Measurements from ENCODE around the gene OTUB1.

OTUB1 gene

DNA sequence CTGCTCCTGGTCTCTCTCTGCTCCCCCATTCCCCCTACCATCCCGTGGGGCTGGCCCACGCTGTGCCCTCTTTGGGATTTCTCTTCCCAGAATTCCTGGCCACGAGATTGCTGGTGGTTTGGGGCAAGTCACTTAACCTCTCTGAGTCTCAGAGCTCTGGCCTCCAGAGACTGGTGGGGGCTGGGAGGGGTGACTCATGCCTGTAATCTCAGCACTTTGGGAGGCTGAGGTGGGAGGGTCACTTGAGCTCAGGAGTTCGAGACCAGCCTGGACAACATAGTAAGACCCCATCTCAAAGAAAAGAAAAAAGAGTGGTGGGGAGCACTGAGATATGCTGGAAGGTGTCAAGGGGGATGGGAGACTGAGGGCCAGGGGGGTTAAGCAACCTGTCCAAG is 18.3 kb downstream of the OTUB1 start:
- H3K4me1 ChIP-seq (ENCODE audit: control insufficient read depth, insufficient read depth, low read length, poor library complexity, severe bottlenecking) = peaks cover 15% of the 10 kb centered on the region
- no peaks in the 10 kb centered on the region for H3K27me3 ChIP-seq (replicated peaks; ENCODE audit: control insufficient read depth, insufficient read depth, low read length, poor library complexity, severe bottlenecking)
- no peak overlapping the region for H3K4me3 ChIP-seq (ENCODE audit: insufficient read depth, low read depth, low read length, poor library complexity, severe bottlenecking)

DNA sequence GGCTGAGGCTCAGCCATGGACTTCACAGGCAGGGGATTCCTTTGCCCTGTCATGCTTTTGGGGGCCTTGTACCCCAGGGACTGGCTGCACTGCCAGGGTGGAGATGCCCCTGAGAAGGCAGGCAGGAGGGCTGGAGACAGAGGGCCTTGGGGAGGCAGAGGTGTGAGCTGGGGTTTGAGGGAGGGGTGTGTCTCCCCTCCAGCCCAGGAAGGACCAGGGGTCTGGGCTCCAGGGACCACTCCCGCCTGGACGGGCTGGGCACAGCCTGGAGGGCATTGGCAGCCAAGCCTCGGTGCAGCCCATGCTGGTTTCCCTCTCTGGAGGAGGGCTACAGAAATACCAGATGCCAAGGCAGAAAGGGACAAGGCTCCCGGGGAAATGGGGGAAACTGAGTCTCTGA is 19.5 kb downstream of the OTUB1 start:
- Histone ChIP-seq H3K36me3 (ENCODE audit: control insufficient read depth, insufficient read depth, low read length) (no peaks in the 10 kb centered on the region), H3K27me3 (replicated peaks; ENCODE audit: control insufficient read depth, insufficient read depth, low read length, poor library complexity, severe bottlenecking) (no peaks in the 10 kb centered on the region), H3K9me3 (ENCODE audit: control insufficient read depth, low read length) (no peaks in the 10 kb centered on the region), H3K27ac (ENCODE audit: insufficient read depth, low read length, poor library complexity, severe bottlenecking) (no peak overlapping the region), H3K4me3 (ENCODE audit: insufficient read depth, low read depth, low read length, poor library complexity, severe bottlenecking) (no peak overlapping the region), H3K4me1 (ENCODE audit: control insufficient read depth, insufficient read depth, low read length, poor library complexity, severe bottlenecking) (peaks cover 7% of the 10 kb centered on the region)
- no peak for DNase-seq

More for the DNA sequence above, 18.3 kb downstream of the OTUB1 start:
- H3K9me3 ChIP-seq (ENCODE audit: control insufficient read depth, low read length) = no peaks in the 10 kb centered on the region
- DNase-seq = no peak
- H3K36me3 ChIP-seq (ENCODE audit: control insufficient read depth, insufficient read depth, low read length) = no peaks in the 10 kb centered on the region
- H3K27ac ChIP-seq (ENCODE audit: insufficient read depth, low read length, poor library complexity, severe bottlenecking) = no peak overlapping the region

DNA sequence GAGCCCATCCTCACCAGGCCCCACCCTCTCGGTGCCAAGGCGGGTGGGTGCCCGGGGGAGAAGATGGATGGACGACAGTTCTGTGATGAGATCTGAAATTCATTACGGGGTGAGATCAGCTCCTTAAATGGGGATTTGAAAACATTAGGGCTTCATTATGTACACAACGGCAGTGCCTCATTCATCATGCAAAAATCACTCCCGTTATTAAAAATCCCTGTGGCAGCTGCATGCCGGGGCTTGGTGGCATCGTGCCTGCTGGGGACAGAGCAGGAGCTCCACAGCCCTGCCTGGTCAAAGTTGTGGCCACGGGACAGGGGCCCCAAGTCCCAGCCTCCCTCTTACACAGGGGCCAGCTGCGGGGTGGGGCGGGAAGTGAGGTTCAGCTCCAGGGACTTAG is 20.2 kb downstream of the OTUB1 start:
- DNase-seq = no peak
- Histone ChIP-seq H3K9me3 (ENCODE audit: control insufficient read depth, low read length) (no peaks in the 10 kb centered on the region), H3K27me3 (replicated peaks; ENCODE audit: control insufficient read depth, insufficient read depth, low read length, poor library complexity, severe bottlenecking) (no peaks in the 10 kb centered on the region), H3K4me3 (ENCODE audit: insufficient read depth, low read depth, low read length, poor library complexity, severe bottlenecking) (no peak overlapping the region), H3K4me1 (ENCODE audit: control insufficient read depth, insufficient read depth, low read length, poor library complexity, severe bottlenecking) (peaks cover 7% of the 10 kb centered on the region), H3K36me3 (ENCODE audit: control insufficient read depth, insufficient read depth, low read length) (no peaks in the 10 kb centered on the region), H3K27ac (ENCODE audit: insufficient read depth, low read length, poor library complexity, severe bottlenecking) (no peak overlapping the region)

DNA sequence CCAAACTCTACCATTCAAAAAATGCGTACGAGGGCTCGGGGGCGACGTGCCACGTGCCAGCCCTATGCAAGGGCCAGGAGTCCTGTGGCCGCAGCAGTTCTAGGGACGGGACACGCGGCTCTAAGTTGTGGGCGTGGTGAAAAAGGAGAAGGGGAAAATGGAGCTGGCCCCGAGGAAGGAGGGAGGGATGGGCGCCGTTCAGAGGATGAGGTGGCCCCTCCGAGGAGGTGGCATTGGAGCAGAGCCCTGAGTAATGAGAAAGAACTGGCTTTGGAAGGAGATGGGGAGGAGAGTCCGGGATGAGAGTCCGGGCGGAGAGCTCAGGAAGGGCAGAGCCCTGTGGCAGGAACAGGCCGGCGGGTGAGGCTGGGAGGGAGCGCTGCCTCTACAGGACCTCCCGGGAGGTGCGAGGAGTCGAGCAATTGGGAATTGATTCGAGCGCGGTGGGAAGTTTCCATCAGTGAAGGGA is 21.0 kb downstream of the OTUB1 start:
- no peak for DNase-seq
- Histone ChIP-seq H3K27me3 (replicated peaks; ENCODE audit: control insufficient read depth, insufficient read depth, low read length, poor library complexity, severe bottlenecking) (no peaks in the 10 kb centered on the region), H3K27ac (ENCODE audit: insufficient read depth, low read length, poor library complexity, severe bottlenecking) (no peak overlapping the region), H3K9me3 (ENCODE audit: control insufficient read depth, low read length) (no peaks in the 10 kb centered on the region), H3K4me3 (ENCODE audit: insufficient read depth, low read depth, low read length, poor library complexity, severe bottlenecking) (no peak overlapping the region), H3K36me3 (ENCODE audit: control insufficient read depth, insufficient read depth, low read length) (no peaks in the 10 kb centered on the region), H3K4me1 (ENCODE audit: control insufficient read depth, insufficient read depth, low read length, poor library complexity, severe bottlenecking) (peaks cover 7% of the 10 kb centered on the region)

DNA sequence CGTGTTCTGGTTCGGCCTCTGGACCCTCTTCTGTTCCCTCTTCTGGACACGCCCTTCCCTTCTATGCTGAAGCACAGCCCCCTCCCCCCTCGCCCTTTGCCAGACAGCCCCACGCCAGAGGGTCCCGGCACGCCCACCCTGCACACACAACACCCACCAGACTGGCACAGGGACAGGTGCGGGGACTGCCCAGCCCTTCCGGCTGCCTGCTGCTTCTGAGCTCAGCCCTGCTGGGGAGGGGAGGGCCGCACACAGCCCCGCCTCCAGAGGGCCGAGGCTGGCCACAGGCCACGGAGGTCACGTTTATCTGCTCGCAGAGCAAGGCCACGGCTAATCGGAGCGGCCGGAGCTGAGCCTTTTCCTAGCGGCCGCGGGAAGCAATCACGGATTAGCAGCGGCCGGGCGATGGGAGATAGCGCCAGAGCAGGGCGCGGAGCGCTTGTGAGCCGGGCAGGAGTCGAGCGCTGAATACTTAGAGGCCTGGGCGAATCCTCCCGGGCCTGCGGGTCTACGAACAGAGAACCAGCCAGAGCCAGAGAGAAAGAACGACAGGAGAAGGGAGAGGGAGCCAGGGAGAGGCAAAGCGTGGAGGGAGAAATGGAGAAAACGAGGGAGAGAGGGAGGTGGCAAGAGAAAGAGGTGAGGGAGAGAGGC is 21.5 kb downstream of the OTUB1 start:
- peaks cover 7% of the 10 kb centered on the region for H3K4me1 ChIP-seq (ENCODE audit: control insufficient read depth, insufficient read depth, low read length, poor library complexity, severe bottlenecking)
- H3K27ac ChIP-seq (ENCODE audit: insufficient read depth, low read length, poor library complexity, severe bottlenecking) = no peak overlapping the region
- H3K9me3 ChIP-seq (ENCODE audit: control insufficient read depth, low read length) = no peaks in the 10 kb centered on the region
- H3K27me3 ChIP-seq (replicated peaks; ENCODE audit: control insufficient read depth, insufficient read depth, low read length, poor library complexity, severe bottlenecking) = no peaks in the 10 kb centered on the region
- H3K36me3 ChIP-seq (ENCODE audit: control insufficient read depth, insufficient read depth, low read length) = no peaks in the 10 kb centered on the region
- no peak for DNase-seq
- no peak overlapping the region for H3K4me3 ChIP-seq (ENCODE audit: insufficient read depth, low read depth, low read length, poor library complexity, severe bottlenecking)

DNA sequence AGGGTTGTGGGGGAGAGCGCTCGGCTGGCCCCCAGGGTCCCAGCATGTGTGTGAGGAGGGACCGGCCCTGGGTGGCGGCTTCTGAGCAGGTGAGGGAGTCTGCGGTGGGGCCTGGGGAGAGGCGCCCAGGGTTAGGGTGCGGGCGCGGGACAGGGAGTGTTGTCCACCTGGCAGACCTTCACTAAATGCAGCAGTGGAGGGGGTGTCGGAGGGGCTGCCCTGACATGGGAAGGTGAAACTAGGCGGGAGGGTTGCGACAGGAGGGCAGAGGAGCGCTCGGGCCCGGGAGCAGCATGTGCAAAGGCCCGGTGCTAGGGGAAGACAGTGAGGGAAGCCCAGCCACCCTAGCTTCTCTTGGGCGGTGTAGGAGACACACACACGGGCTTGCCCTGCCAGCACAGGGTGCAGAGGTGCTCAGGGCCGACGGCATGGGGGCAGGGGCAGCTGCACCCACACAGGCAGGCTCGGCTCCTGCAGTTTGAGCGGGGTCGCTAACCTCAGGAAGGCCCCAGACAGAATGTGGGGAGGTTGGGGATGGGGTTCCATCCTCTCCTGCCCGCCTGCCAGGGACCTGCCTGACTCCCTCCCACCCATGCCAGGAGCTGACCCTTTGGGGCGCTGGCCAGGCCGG is 22.2 kb downstream of the OTUB1 start:
- Histone ChIP-seq H3K4me3 (ENCODE audit: insufficient read depth, low read depth, low read length, poor library complexity, severe bottlenecking) (no peak overlapping the region), H3K27ac (ENCODE audit: insufficient read depth, low read length, poor library complexity, severe bottlenecking) (no peak overlapping the region), H3K9me3 (ENCODE audit: control insufficient read depth, low read length) (no peaks in the 10 kb centered on the region), H3K27me3 (replicated peaks; ENCODE audit: control insufficient read depth, insufficient read depth, low read length, poor library complexity, severe bottlenecking) (no peaks in the 10 kb centered on the region), H3K36me3 (ENCODE audit: control insufficient read depth, insufficient read depth, low read length) (no peaks in the 10 kb centered on the region), H3K4me1 (ENCODE audit: control insufficient read depth, insufficient read depth, low read length, poor library complexity, severe bottlenecking) (peaks cover 7% of the 10 kb centered on the region)
- no peak for DNase-seq

DNA sequence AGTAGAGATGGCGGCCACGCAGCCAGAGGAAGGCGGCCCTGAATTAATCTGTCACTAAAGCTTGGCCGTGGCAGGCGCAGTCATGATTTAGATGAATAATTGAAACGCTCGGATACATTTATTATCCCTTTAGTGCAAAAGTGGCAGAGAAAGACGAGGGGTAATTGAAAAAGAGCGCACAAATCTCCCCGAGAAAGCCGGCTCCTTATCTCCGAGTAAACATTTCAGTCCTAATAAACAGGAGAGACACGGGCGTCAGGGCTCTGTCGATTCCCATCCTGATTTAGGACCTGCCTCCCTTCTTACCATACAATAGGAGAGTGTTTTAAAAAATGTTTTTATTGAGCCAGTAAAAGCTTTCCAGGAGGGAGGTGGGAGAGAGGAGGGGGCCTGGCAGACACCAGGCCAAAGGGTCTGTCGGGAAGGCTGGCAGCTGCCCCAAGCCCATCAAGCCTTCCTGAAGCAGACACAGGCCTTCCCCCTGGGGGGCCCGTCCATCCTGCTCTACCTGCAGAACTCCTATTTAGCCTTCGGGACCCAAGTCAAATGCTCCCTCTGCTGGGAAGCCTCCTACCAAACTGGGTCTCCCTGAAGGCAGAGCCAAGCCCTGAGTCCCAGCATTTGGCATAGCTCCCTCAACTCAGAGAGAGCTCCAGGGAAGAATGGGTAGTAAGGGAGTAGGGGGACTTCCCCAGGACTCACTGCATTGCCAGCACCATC is 22.8 kb downstream of the OTUB1 start:
- H3K27ac ChIP-seq (ENCODE audit: insufficient read depth, low read length, poor library complexity, severe bottlenecking) = no peak overlapping the region
- H3K36me3 ChIP-seq (ENCODE audit: control insufficient read depth, insufficient read depth, low read length) = no peaks in the 10 kb centered on the region
- H3K27me3 ChIP-seq (replicated peaks; ENCODE audit: control insufficient read depth, insufficient read depth, low read length, poor library complexity, severe bottlenecking) = no peaks in the 10 kb centered on the region
- H3K9me3 ChIP-seq (ENCODE audit: control insufficient read depth, low read length) = no peaks in the 10 kb centered on the region
- no peak overlapping the region for H3K4me3 ChIP-seq (ENCODE audit: insufficient read depth, low read depth, low read length, poor library complexity, severe bottlenecking)
- no peak for DNase-seq
- H3K4me1 ChIP-seq (ENCODE audit: control insufficient read depth, insufficient read depth, low read length, poor library complexity, severe bottlenecking) = peaks cover 7% of the 10 kb centered on the region

DNA sequence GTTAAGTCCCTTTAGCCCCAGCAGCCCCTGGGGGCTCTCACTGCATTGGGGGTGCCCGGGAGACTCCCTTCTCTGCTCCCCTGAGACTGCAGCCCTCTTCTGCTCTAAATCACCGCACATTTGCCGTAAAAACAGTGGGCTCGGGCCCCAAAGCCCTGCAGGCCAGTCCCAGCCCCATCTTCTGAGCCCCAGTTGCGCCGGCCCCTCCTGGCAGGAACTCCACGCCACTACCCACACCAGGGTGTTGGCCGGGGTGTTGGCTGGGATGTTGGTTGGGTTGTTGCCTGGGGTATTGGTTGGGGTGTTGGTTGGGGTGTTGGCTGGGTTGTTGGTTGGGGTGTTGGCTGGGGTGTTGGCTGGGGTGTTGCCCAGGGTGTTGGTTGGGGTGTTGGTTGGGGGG is 23.5 kb downstream of the OTUB1 start:
- DNase-seq = no peak
- Histone ChIP-seq H3K4me3 (ENCODE audit: insufficient read depth, low read depth, low read length, poor library complexity, severe bottlenecking) (no peak overlapping the region), H3K27me3 (replicated peaks; ENCODE audit: control insufficient read depth, insufficient read depth, low read length, poor library complexity, severe bottlenecking) (no peaks in the 10 kb centered on the region), H3K4me1 (ENCODE audit: control insufficient read depth, insufficient read depth, low read length, poor library complexity, severe bottlenecking) (peaks cover 7% of the 10 kb centered on the region), H3K36me3 (ENCODE audit: control insufficient read depth, insufficient read depth, low read length) (no peaks in the 10 kb centered on the region), H3K27ac (ENCODE audit: insufficient read depth, low read length, poor library complexity, severe bottlenecking) (no peak overlapping the region), H3K9me3 (ENCODE audit: control insufficient read depth, low read length) (no peaks in the 10 kb centered on the region)

DNA sequence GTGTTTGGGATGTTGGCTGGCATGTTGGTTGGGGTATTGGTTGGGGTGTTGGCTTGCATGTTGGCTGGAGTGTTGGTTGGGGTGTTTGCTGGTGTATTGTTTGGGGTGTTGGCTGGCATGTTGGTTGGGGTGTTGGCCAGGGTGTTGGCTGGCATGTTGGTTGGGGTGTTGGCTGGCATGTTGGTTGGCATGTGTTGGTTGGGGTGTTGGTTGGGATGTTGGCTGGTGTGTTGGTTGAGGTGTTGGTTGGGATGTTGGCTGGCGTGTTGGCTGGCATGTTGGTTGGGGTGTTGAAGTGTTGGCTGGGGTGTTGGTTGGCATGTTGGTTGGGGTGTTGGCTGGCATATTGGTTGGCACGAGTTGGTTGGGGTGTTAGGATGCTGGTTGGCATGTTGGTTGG is 24.5 kb downstream of the OTUB1 start:
- Histone ChIP-seq H3K27me3 (replicated peaks; ENCODE audit: control insufficient read depth, insufficient read depth, low read length, poor library complexity, severe bottlenecking) (no peaks in the 10 kb centered on the region), H3K9me3 (ENCODE audit: control insufficient read depth, low read length) (no peaks in the 10 kb centered on the region), H3K27ac (ENCODE audit: insufficient read depth, low read length, poor library complexity, severe bottlenecking) (no peak overlapping the region)

DNA sequence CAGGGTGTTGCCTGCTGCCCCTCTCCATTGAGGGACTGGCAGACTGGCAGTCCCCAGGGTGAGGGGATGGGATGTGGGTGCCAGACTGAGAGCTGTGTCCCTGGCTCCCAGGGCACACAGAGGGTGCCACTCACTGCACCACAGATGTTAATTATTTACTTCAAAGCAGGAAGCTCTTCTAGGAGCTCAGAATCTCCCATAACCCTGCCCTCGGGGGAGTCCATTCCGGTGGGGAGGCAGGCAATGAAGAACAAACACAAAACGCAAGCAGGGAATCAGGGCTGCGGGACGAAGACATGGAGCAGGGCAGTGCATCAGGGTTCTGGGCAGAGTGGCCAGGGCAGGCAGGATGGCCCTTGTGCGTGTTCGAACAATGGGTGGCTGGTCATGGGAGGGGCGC is 25.1 kb downstream of the OTUB1 start:
- H3K36me3 ChIP-seq (ENCODE audit: control insufficient read depth, insufficient read depth, low read length) = no peaks in the 10 kb centered on the region
- H3K4me1 ChIP-seq (ENCODE audit: control insufficient read depth, insufficient read depth, low read length, poor library complexity, severe bottlenecking) = peaks cover 7% of the 10 kb centered on the region
- no peak overlapping the region for H3K4me3 ChIP-seq (ENCODE audit: insufficient read depth, low read depth, low read length, poor library complexity, severe bottlenecking)
- H3K27ac ChIP-seq (ENCODE audit: insufficient read depth, low read length, poor library complexity, severe bottlenecking) = no peak overlapping the region
- H3K9me3 ChIP-seq (ENCODE audit: control insufficient read depth, low read length) = no peaks in the 10 kb centered on the region
- H3K27me3 ChIP-seq (replicated peaks; ENCODE audit: control insufficient read depth, insufficient read depth, low read length, poor library complexity, severe bottlenecking) = no peaks in the 10 kb centered on the region
- DNase-seq = no peak

More for the DNA sequence above, 24.5 kb downstream of the OTUB1 start:
- Histone ChIP-seq H3K36me3 (ENCODE audit: control insufficient read depth, insufficient read depth, low read length) (no peaks in the 10 kb centered on the region), H3K4me1 (ENCODE audit: control insufficient read depth, insufficient read depth, low read length, poor library complexity, severe bottlenecking) (peaks cover 7% of the 10 kb centered on the region), H3K4me3 (ENCODE audit: insufficient read depth, low read depth, low read length, poor library complexity, severe bottlenecking) (no peak overlapping the region)
- DNase-seq = no peak
